ENCODE measurements around the gene C3orf20.

The C3orf20 gene

DNA sequence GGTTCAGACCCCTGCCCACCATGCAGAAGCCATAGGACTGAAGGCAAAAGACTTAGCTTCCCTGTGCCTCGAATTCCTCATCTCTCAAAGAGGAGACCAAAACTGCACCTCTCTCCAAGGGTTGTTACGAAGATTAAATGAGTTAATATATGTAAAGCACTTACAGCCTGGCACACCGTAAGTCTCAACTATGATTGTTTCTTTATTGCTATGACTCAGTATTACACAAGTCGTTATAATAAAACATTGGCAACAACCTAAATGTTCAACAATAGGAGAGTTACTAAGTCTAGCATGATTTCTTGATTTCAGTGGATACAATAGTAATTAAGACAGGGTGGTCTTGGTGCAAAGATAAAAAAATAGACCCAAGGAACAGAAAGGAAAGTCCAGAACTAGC lies 124.2 kb downstream of the C3orf20 start:
- no peak for TF ChIP-seq YY1 (IDR thresholded peaks at IDR 0.05; ENCODE audit: low read depth)
- TF ChIP-seq ZBTB7A (IDR thresholded peaks at IDR 0.05; ENCODE audit: low read depth): no peak
- no peak for TF ChIP-seq EGR1 (IDR thresholded peaks at IDR 0.05)
- TF ChIP-seq TCF12 (IDR thresholded peaks at IDR 0.05; ENCODE audit: low read depth): no peak
- no peak for TF ChIP-seq CEBPB (IDR thresholded peaks at IDR 0.05)
- TF ChIP-seq, protein P1, sequence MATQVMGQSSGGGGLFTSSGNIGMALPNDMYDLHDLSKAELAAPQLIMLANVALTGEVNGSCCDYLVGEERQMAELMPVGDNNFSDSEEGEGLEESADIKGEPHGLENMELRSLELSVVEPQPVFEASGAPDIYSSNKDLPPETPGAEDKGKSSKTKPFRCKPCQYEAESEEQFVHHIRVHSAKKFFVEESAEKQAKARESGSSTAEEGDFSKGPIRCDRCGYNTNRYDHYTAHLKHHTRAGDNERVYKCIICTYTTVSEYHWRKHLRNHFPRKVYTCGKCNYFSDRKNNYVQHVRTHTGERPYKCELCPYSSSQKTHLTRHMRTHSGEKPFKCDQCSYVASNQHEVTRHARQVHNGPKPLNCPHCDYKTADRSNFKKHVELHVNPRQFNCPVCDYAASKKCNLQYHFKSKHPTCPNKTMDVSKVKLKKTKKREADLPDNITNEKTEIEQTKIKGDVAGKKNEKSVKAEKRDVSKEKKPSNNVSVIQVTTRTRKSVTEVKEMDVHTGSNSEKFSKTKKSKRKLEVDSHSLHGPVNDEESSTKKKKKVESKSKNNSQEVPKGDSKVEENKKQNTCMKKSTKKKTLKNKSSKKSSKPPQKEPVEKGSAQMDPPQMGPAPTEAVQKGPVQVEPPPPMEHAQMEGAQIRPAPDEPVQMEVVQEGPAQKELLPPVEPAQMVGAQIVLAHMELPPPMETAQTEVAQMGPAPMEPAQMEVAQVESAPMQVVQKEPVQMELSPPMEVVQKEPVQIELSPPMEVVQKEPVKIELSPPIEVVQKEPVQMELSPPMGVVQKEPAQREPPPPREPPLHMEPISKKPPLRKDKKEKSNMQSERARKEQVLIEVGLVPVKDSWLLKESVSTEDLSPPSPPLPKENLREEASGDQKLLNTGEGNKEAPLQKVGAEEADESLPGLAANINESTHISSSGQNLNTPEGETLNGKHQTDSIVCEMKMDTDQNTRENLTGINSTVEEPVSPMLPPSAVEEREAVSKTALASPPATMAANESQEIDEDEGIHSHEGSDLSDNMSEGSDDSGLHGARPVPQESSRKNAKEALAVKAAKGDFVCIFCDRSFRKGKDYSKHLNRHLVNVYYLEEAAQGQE (IDR thresholded peaks at IDR 0.05; ENCODE audit: low read depth): no peak
- no peak for TF ChIP-seq NFIC (IDR thresholded peaks at IDR 0.05)
- no peak for TF ChIP-seq TEAD4 (IDR thresholded peaks at IDR 0.05)

DNA sequence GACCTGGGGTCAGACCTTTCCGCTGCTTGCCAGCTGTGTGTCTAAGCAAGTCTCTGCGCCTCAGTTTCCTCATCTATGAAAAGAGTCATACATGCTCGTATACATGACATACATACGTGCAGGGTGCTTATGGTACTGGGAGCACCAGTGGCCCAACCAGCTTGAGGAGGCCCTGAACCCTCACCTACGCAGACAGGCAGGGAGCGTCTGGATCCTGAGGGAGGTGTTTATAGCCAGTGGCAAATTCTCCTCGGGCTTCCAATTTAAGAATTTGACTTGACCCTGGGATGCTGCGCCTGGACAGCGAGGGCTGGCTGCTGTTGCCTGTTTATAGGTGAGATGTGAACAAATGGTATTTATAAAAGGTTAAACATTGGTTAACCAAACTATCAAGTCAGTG lies 126.1 kb downstream of the C3orf20 start:
- TF ChIP-seq YY1 (IDR thresholded peaks at IDR 0.05; ENCODE audit: low read depth) (no peak), EGR1 (IDR thresholded peaks at IDR 0.05) (no peak), ZBTB7A (IDR thresholded peaks at IDR 0.05; ENCODE audit: low read depth) (no peak), TEAD4 (IDR thresholded peaks at IDR 0.05) (no peak), TAF1 (IDR thresholded peaks at IDR 0.05; ENCODE audit: low read depth) (no peak), TCF12 (IDR thresholded peaks at IDR 0.05; ENCODE audit: low read depth) (no peak), RAD21 (IDR thresholded peaks at IDR 0.05; ENCODE audit: low read depth) (no peak)
- TF ChIP-seq, protein P2, sequence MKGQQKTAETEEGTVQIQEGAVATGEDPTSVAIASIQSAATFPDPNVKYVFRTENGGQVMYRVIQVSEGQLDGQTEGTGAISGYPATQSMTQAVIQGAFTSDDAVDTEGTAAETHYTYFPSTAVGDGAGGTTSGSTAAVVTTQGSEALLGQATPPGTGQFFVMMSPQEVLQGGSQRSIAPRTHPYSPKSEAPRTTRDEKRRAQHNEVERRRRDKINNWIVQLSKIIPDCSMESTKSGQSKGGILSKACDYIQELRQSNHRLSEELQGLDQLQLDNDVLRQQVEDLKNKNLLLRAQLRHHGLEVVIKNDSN (IDR thresholded peaks at IDR 0.05): no peak

DNA sequence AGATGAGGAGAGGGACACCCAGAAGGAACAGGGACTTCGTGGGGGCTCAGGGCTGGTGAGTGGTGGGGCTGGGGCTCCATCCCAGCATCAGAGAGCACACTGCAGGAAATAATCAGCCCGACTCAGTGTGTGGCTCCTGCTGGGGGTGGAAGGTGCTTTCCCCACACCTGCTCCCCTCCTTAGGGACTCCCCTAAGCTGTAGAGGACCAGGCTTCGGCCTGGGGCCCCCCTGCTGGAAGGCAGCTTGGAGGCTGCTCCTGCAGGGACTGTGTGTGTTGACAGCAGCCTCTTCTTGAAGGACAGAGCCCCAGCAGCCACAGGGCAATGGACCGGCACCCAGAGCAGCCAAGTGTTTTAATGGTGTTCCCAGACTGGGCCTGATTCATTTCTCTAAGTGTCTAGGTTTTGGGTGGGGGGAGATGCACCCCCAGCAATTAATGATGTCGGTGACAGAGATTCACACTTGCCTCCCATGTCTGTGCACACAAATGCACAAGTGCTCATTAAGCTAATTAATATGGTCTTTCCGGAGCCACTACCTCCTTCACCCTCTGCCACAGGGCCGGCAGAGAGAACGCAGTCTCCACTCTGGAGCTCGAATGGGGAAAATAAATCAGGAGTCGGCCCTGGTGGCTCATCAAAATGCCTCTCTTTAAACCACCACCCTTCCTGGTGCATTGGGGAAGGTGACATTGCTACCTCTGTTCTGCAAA lies 126.9 kb downstream of the C3orf20 start:
- TF ChIP-seq EGR1 (IDR thresholded peaks at IDR 0.05): no peak
- no peak for TF ChIP-seq TAF1 (IDR thresholded peaks at IDR 0.05; ENCODE audit: low read depth)
- TF ChIP-seq, protein P2 (IDR thresholded peaks at IDR 0.05): no peak
- no peak for TF ChIP-seq CREB1 (IDR thresholded peaks at IDR 0.05; ENCODE audit: low read depth)
- TF ChIP-seq CEBPB (IDR thresholded peaks at IDR 0.05): no peak
- TF ChIP-seq RAD21 (IDR thresholded peaks at IDR 0.05; ENCODE audit: low read depth): no peak
- no peak for TF ChIP-seq ZBTB7A (IDR thresholded peaks at IDR 0.05; ENCODE audit: low read depth)
- no peak for TF ChIP-seq TCF12 (IDR thresholded peaks at IDR 0.05; ENCODE audit: low read depth)
- TF ChIP-seq NFIC (IDR thresholded peaks at IDR 0.05): no peak
- TF ChIP-seq FOXM1 (IDR thresholded peaks at IDR 0.05; ENCODE audit: borderline replicate concordance, low read depth): no peak
- no peak for TF ChIP-seq TEAD4 (IDR thresholded peaks at IDR 0.05)
- TF ChIP-seq, protein P1 (IDR thresholded peaks at IDR 0.05; ENCODE audit: low read depth): no peak
- TF ChIP-seq, protein P3, sequence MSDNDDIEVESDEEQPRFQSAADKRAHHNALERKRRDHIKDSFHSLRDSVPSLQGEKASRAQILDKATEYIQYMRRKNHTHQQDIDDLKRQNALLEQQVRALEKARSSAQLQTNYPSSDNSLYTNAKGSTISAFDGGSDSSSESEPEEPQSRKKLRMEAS (IDR thresholded peaks at IDR 0.05): no peak

DNA sequence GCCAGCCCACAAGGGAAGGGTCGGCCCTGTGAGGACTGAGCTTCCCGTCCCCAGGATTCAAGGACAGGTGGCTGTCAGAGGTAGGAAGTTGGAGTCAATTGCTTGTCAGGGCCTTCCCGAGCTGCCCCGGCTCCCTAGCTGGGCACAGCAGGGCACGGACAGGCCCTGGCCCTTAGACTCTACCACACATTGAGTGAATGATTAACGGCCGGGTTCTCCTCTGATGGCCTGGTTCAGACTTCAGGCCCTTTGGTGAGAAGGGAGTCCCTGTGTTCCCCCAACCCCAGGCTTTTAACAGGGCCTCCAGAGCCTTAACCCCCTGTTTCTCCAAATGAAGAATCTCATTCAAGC lies 127.4 kb downstream of the C3orf20 start:
- TF ChIP-seq TEAD4 (IDR thresholded peaks at IDR 0.05) (no peak), TAF1 (IDR thresholded peaks at IDR 0.05; ENCODE audit: low read depth) (no peak), NFIC (IDR thresholded peaks at IDR 0.05) (no peak), CREB1 (IDR thresholded peaks at IDR 0.05; ENCODE audit: low read depth) (no peak), ZBTB7A (IDR thresholded peaks at IDR 0.05; ENCODE audit: low read depth) (no peak)

DNA sequence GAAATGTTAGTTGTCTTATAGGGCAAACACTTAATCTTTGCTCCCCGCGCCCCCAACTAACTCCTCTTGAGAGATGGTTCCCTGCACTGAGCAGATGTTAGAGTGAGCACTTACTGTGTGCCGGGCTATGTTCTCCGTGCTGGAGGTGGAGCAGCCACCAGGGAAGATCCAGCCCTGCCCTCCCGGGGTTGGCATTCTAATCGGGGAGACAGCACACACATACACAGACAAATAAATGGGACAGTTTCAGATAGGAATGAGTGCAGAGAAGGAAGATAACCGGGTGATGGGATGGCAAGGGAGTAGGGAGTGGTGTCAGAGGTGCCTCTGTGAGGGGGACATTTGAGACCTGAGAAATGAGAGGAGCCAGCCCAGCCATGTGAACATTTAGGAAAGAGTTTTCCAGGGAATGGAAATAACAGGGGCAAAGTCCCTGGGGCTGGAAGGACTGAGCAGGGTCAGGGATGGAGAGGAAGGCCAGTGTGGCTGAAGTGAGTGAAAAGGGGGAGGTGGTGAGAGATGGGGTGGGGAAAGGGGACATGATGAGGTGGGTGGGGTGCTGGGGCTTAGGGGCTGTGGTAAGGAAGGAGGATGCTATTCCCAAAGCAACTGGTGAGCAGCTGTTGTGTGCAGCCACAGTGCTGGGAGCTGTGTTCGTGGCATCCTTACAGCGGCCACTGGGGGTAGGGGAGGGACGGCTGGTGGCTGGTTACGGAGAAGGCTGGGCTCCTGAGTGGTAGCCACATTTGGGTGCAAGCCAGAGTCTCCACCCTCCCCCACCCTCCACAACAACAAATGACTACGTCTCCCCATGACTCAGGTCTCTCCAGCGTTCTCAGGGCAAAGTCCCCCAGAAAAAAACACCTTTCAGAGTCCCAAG lies 128.4 kb downstream of the C3orf20 start:
- TF ChIP-seq YY1 (IDR thresholded peaks at IDR 0.05; ENCODE audit: low read depth): no peak
- TF ChIP-seq, protein P1 (IDR thresholded peaks at IDR 0.05; ENCODE audit: low read depth): no peak

Data from Ishikawa (cell line).